NCI-H1105 treated with DMSO at 0.1 percent for 48 hours (cell line): Measurements from ENCODE around the gene SLC22A16.

Experiments used
- DNase-seq: peaks from one replicate; lab custom pipeline; 2025; lab: John Stamatoyannopoulos, UW

SLC22A16 gene

DNA sequence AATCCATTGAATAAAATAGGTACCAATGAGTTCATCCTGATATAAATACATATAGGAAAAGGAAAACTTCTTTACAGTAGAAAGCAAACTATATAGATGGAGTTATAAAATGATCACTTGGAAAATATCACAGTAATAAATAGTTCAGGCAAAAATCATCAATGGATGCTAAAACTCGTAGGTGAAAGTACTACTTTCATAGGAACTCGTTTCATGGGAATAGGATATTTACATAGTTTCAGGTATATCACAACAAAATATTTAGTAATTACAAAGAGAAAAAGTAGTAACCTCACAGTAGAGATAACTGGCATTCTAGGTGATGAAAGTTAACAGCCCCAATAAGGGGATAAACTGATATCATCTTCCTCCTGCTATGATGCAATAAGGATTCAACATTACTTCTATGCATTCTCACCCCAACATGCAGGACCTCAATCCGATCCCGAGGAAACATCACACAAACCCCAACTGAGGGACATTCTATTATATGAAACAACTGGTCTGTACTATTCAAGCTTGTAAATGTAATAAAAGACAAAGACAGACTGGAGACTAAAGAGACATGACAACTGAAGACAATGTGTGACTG, 74.7 kb downstream of the SLC22A16 start:
- no peak for DNase-seq

DNA sequence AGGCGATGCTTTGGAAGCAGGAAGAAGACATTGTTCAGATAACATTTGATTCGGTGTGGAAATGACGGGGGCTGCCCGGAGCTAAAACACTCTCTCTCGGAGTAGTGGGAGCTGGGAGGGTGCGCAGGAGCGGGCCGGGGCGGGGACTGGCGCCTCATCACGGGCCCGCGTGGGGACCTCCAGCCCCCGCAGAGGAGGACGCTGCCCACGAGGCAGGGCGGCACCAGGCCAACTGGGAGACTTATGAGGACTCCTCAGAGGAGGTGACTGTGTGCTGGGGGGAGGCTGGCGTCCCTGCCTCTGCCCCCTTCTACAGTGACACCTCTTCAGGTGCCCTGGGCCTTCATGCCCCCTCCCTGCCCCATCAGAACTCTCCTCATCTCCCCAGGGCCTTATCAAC, 76.2 kb downstream of the SLC22A16 start:
- no peak for DNase-seq

DNA sequence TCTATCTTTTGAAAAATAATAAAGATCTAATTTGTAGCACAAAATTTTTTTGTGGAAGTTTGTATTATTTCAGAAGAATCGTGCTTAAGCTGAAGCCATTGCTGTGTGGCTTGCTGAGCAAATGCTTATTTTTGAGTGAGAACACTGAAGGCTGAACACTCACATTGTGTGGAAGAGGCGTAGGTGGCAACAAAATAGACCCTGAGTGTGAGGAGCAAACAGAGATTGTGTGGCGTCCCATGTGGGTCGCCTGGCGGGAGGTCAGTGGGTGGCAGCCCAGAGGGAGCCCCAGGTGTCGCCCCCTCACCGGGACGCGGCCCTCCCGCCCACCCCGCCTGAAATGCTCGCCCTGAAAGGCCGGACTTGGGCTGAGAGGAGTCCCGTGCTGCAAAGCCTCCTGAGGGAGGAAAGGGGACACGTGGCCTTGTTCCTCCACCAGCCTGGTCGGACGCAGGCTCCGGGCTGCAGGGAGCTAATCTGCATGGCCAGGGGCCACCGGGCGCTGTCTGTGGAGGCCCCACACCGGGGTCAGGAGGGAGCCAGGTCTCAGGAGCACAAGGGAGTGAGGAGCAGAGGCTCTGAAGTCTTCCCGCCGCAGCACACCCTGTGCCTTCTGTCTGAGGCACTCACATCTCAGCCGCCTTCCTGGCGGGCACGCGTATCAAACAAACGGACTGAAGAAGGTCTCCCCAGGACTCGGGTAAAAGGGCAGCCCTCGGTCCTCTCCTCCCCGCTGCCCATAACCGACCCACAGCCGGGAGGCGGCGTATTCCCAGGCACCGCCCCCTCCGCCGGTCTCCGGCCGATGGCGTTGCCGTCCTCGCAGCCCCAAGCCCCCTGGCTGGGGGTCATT, 77.0 kb downstream of the SLC22A16 start:
- DNase-seq, result no peak

DNA sequence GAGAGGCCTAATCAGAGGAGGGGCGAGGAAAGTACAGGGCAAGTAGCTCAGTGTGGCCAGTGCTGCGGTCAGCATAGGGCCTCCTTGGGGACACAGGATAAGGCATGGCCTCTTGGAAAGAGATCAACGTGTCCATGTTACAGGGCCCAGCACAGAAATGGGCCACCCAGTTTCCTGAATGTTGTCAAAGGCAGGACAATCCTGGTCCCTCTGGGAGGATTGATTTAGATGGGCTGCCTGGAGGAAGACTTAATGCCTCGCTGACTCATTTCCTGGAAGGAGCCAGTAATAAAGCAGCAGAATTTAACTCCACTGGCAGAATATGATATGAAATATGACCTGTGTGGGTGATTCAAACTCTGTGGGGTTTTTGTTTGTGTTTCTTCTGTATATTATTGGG, 77.6 kb downstream of the SLC22A16 start:
- no peak for DNase-seq

- DNase-seq, result no peak
These were observed 81.2 kb downstream of the SLC22A16 start for GRCh38 chr6:110395221-110395620.

- DNase-seq, result no peak
These were observed 82.0 kb downstream of the SLC22A16 start for GRCh38 chr6:110394409-110394808.

GRCh38 chr6:110392727-110393126, 83.7 kb downstream of the SLC22A16 start:
- DNase-seq, result no peak

DNA sequence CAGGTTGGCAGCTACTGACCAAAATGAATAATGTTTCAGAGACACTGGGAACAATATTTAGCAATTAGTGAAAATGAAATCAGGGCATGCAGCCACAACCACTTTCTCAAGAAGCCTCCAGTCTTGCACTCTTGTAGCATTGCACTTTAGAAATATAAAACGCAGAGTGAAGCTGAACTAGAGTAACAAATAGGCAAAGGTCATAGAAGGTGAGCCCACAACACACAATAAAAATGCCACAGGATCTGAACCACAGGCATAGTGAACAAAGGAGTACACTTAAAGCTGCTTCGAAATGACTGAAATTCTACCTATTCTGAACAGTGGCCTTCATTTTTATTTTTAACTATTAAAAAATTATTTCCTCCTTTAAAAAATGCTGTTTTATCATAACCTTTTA, 86.0 kb downstream of the SLC22A16 start:
- no peak for DNase-seq

DNA sequence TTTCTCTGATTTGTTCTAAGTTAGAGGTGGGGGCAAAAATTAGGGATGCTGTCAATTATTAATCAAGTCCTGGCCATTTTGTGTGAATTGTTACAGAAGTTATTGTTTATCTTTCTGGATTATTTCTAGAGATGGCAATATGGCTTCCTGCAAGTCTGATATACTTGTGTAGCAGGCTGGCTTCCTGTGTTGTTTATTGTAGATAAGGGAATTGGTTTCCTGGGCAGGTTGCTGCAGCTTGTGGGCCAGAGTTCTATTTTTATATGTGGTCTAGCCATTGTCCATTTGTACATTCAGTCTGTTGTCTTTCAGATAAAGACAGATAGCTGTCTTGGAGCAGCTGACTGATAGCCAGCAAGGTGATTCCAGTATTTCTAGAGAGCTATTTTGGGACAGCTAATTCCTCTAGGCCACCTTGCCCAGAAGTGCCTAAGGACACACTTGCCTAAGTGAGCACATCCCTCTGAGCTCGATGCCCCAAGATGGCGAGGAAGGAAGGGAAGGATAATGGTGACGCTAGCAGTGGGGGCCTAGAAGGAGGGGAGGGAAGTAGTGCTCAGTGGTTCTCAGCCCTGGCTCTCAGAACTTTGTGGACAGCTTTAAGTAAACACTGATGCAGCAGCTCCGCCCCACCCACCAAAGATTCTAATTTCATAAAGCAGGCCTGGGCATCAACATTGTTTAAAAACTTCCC, 86.6 kb downstream of the SLC22A16 start:
- no peak for DNase-seq

DNA sequence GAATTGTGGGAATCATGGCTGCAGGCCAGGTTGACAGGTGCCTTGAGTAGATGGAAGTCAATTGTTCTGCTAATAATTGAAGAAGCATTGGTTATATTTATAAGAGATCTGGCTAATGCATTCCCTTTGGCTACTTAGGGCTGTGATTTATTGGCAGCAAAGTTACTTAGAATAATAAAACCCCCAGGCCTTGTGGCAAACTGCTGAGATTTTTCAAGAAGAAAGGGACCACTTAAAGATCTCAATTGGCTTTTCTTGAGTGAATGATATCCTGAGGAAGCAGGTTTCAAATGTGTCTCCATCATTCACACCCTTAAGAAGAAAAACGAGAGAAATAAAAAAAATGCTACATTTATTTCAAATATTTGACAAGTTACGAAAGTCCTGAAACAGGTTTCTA, 88.4 kb downstream of the SLC22A16 start:
- DNase-seq, result peak; percentile 17

DNA sequence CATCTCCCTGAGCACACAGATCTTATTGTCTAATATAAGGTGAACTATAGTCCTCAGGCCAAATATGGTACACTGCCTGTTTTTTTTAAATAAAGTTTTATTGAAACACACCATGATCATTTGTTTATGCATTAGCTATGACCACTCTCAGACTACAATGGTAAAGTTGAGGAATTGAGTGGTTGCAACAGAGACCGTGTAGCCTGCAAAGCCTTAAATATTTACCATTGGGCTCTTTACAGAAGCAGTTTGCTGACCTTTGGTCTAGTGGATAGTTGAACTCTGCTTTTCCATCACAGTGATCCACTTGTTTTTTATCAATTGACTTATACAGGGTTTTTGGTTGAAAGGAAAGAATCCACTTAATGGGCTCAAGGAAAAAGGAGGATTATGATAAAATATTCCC, 91.0 kb downstream of the SLC22A16 start:
- DNase-seq, result no peak

DNA sequence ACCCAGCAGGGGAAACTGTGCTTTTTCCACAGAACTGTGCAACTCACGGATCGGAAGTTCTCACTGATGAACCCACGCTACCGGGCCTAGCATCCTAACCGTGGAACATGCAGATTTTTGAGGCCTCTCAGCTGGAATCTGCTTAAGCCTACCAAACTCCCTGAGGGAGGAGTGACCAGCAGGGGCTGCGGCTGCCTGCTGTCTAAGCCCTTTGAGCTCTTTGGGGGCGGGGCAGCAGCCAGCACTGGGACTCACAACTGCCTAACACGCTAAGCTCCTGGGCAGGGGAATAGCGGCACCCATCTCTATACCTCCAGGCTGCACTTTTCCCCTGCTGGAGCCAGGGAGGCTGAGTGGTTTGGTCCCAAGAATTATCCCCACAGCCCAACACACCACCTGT, 97.9 kb downstream of the SLC22A16 start:
- DNase-seq, result no peak
